A673 (cell line): ENCODE measurements around the gene ATG13.

Source experiments
- CTCF ChIP-seq: fragments of 300-800, 200-600 bp; sonication (generic); conservative IDR thresholded peaks from 2 replicates; pipeline ENCODE4 v1.5.1; 2017; ENCODE audit warnings: low read depth, mild to moderate bottlenecking, antibody characterized with exemption, low read length, moderate library complexity, mixed read lengths
- EZH2 ChIP-seq: fragments of 200-600 bp; sonication (generic); IDR thresholded peaks from 2 replicates; pipeline ENCODE4 v1.6.1; 2017; ENCODE audit warnings: borderline replicate concordance, low read depth, mild to moderate bottlenecking, mixed read lengths, antibody characterized with exemption, low read length; ENCODE audit not compliant: poor library complexity, severe bottlenecking

GRCh38 chr11:46678741-46679130, 61.4 kb downstream of the ATG13 start:
- TF ChIP-seq EZH2 (no peak), CTCF (no peak)
